B cell (primary cell): ENCODE measurements around the gene ZFP82.

ENCODE experiments used
- CTCF ChIP-seq: fragments of 200-600 bp; IDR thresholded peaks from one replicate; pipeline ENCODE4 v1.8.0; 2022; ENCODE audit warnings: antibody characterized with exemption, mild to moderate bottlenecking
- EZH2 ChIP-seq: IDR thresholded peaks from 2 replicates; pipeline ENCODE4 v1.6.1; 2012; ENCODE audit warnings: borderline replicate concordance, low read depth, mild to moderate bottlenecking, moderate library complexity, low read length; ENCODE audit not compliant: insufficient read depth, poor library complexity, severe bottlenecking

GRCh38 chr19:36377541-36378178 lies 40.8 kb downstream of the ZFP82 start:
- no peak for TF ChIP-seq CTCF
- no peak for TF ChIP-seq EZH2
